GM21381 (cell line): ENCODE data around the gene AXIN2.

Experiments used
- ATAC-seq: cut with Tn5 transposase; IDR thresholded peaks from one replicate; pipeline ENCODE4 v1.9.1; 2021; ENCODE audit warnings: mild to moderate bottlenecking, moderate library complexity; ENCODE audit not compliant: unreplicated experiment

Gene AXIN2

DNA sequence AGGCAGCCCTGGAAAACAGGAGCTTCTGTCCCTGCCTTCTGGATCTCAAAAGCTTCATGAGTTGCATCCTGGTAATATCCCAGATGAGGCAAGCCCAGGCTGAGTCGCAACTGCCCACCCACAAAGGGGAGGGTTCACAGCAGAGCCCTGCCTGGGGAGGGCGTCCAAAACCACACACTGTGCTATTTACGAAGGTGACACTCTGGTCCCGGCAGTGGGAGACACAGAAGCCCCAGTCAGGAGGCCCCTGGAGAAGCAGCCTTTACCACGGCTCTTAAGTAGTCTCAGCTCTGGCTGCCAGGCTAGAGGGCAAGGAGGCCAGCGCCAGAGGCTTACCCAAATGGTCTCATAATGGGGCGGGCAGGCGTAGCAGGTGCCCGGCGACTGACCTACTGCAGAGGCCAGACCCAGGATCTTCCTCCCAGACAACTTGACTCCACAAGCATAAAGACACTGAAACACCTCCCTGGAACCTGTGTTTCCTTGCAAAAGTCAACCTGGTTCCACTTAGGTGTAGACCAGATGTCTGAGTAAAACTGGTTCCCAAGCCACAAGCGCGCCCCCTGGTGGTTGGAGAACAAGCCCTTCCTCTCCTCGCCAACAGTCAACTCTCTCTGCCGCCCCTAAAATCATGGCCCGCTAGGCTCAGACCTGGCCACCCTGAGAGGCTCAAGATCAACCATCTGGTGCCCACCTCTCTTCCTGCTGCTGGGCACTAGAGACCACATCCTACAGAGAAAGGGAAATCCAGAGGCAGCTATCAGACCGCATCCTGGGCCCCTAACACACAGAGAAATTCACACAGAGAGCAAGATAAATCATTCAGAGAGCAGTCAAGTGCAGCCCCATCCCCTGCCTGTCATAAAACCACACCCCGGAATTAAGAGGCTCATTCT, 5.2 kb downstream of the AXIN2 start:
- ATAC-seq, result peak; percentile 38

DNA sequence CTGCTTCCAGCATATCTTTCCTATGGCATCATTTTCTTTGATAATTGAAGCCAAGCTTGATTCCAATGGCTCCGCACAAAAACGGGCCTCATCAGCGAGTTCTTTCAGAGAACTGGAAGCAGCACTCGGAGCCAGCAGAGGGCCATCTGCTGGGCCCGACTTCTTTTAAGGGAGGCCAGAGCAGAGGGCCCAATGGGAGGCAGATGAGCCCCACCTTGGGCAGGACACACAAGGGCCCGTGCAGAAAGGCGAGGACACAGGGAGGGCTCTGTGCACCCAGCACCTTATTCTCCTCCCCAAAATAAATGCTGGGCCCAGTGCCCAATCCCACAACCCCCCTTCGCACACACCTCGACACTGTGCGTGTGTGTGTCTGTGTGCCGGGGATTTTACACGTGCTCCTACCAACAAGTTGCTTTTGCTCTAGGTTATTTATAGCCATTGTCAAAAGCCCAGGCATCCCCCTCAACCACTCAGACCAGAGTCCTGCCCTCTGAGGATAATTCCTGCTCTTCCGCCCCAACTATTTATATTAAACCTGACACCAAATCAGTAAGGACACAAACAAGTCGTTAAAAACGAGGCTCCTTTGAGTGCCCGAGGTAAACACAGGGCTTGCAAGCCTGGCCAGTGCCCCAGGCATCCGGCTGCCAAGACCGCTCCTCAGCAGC, 6.8 kb downstream of the AXIN2 start:
- ATAC-seq, result no peak

DNA sequence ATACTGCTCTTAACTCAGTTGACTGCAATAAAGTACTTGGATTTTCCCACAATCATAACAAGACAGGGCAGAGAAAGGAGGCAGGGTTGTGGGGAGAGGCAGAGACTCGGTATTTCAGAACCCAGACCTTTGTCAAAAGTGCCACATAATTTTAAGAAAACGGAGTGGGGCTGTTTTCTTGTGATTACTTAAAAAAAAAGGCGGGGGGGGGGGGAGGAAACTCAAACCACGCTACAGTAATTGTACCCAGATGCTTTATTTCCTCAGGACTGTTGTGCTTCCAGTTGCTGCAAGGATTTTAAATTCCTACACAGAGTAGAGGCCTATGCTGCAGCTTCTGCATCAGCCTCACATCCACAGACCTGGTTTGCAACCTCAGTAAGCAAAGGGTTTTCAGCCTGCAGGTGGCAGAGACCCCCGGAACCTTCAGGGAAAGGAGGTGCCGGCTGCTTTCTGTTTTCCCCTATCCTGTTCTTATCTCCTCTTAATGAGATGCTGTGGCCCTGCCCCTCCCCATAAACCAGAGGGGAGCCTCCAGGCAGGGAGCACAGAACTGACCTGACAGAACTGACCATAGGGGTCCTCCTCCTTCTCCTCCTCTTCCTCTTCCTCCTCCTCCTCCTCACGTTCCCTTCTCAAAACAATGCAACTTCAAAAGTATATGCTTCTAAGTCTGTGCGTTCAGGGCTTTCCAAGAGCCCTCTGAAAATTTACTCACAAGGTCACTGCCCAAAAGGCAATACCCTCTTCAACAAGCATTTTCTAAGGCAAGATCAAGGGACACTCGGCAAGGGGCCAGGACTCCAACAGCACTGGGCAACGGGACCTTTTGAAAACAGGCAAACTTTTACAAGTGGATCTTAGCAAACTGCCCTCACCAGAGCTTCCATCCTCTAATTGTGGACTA, 7.5 kb downstream of the AXIN2 start:
- ATAC-seq, result no peak

DNA sequence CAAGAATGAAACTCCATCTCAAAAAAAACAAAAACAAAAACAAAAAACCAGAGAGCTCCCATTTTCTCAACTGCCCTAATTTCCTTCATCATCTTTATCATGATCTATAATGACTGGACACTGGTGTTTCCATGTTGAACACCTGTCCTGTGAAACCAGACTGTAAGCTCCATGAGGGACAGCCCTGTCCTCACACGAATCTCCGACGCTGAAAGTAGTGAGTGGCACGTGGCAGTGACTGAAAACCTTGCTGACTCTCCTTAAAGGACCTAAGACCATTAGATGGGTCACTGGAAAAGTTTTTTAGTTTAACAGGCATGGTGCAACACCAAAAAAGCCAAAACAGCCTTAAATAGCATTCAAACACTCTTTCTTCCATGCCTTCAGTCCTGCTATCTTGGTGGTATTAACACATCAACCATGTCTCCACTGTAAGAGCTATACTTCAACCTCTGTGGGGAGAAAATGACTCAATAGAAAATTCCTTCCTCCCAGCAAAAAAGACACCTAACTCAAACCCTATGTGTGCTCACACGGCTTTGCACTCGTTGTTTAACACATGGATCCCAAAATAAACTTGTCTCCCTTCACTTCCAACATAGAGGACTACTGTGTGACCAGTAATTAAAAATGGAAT, 8.3 kb downstream of the AXIN2 start:
- no peak for ATAC-seq

DNA sequence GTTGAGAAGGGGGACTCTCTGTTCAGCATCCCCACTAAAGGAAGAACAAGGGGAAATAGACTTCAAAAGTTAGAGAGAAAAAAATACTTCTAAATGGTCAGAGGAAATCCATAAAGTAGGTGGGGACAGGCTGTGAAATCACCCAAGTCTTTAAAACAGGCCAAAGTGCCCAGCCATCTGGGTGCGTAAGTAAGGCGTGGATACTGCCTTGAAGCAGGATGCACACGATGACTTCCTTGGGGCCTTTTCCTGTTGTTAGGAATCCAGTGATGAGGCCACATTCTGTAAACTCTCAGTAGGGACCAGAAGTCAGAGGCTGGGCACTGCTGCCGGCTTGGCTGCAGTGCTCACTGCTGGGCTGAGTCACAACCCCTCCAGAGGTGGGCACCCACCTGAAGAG, 9.2 kb downstream of the AXIN2 start:
- ATAC-seq, result no peak

DNA sequence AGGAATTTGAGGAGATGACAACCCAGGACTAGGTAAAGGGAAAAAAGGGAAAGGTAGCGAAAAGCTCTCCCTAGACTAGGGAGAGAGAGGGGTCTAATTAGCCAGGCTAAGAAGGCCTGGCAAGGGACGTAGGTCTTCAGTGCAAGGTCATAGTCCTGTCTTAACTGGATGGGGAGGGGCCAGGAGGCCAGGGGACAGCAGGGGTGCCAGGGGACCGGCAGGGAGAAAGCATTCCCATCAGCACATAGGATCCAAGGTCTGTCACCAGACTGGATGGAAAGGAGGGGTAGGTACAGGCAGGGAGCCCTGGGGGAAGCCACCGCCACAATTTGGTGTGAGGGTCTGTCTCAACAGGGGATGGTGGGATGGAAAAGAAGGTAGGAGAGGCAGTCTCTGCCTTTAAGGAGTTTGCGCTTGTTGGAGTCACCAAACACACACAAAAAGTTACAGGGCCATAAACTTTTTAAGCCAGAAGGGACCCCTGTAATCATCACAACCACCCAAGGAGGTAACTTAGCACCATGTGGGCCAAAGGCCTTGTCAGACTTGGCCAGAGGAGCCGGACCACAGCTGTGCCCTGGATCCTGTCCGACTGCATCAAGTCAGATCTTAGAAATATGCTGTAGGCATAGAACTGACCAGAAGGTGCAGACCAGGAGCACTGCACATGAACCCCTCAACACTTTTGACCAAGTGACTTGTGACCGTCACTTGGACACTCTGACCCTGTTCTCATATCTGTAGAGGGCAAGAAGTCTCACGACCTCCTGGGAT, 10.0 kb downstream of the AXIN2 start:
- no peak for ATAC-seq

DNA sequence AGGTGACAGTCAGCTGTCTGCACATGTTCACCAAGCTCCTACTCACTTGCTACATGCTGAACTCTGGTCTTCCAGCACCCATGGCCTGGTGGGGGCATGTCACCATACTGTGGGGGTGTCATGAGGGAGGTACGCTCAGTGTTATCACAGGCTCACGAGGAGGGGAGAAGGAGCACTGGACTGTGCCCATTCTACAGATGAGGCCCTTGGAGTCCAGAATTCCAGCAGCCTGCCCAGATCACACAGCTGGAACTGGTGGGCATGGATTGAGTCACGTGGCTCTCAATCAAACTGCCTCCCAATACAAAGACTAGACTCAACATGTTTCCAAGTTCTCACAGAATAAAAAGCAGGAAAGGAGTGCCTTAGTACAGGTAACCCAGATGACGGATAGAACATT, 10.7 kb downstream of the AXIN2 start:
- ATAC-seq, result no peak

DNA sequence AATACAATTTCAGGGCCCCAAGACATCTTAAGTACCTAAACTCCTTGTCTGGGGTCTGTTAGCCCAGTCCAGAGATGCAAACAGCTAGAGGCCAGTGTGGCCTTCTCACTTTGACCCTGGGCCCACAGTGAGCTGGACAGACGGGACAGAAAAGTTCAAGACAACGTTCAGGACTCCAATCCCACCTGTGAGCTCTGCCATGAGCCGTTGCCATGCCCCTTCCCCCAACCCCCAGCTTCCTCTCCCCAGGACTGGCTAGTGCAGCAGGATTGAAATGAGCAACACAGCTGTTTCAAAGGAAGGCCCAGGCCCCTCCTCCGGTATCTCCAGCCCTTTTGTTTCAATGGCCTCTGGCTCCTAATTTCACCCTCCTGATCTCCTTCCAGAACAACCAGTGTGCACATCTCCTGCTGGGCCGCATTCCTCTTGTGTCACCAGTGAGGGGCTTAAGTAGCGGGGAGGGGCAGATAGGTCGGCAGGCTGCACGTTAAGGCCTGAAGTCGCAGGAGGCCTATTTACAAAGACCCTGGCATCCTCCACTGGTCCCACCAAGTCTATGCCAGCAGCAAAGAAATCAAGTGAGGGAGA, 11.3 kb downstream of the AXIN2 start:
- ATAC-seq, result no peak

DNA sequence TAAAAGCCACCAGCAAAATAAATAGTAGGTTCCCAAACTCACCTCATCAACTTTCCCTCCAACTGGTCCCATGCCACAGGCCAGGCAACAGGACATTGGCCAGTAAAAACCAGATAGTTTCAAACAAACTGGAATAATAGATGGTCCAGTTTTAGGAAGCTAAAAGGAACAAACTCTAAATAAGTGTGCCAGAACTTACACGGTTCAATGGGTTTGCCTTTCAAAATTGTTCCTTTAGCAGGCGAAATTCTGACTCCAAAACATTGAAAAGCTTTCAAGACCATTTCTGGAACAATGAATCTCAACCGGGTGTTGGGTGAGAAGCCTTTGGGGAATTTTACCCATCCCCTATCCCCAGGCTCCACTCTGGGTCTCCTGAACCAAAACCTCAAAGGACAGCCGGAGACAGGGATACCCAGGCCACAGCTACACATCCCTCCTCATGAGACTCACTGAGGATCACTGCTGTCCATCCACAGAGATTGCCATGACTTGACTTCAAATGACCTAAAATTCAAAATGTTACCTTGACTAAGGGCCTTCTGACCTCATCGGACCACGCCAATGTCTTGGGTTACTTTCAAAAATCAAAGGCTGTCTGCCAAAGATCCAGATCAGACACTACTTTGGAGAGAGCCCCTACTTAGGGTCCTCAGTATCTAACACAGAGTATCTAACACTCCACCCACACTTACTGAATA, 13.0 kb downstream of the AXIN2 start:
- no peak for ATAC-seq

DNA sequence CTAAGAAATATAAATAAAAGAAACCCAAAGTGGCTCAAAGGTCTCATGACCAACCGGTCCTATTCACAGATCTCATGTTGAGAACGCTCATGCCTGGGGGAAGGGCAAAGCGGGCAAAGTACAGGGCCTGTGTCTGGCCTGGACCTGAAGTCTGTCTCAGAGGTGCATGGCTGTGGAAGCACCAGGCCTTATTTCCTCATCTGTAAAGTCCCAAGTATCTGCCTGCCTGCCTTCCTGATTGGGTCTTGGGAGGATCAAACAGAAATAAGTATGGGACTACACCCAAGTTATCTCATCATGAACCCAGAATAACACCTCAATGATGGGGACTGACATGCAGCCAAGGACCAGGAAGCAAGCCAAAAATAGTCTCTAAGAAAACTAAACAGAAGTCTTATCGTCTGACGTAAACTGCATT, 14.2 kb downstream of the AXIN2 start:
- no peak for ATAC-seq

DNA sequence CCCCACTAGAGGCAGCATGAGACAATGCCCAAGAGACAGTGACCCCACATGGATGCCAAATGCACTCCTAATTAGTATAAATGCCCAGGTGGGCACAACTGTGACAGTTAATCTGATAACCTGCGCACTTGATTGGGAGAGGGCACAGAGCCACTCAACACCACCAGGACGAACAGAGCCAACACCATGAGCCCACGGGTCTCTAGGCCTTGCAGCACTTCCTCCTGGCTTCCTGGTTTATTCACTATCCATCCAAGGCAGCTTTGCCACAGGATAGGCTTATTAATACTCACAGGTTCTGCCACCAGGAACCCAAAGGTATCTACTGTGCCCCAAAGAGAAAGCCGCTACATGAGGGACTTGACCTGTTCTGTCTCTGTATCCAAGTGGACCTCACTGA, 14.9 kb downstream of the AXIN2 start:
- ATAC-seq, result no peak

DNA sequence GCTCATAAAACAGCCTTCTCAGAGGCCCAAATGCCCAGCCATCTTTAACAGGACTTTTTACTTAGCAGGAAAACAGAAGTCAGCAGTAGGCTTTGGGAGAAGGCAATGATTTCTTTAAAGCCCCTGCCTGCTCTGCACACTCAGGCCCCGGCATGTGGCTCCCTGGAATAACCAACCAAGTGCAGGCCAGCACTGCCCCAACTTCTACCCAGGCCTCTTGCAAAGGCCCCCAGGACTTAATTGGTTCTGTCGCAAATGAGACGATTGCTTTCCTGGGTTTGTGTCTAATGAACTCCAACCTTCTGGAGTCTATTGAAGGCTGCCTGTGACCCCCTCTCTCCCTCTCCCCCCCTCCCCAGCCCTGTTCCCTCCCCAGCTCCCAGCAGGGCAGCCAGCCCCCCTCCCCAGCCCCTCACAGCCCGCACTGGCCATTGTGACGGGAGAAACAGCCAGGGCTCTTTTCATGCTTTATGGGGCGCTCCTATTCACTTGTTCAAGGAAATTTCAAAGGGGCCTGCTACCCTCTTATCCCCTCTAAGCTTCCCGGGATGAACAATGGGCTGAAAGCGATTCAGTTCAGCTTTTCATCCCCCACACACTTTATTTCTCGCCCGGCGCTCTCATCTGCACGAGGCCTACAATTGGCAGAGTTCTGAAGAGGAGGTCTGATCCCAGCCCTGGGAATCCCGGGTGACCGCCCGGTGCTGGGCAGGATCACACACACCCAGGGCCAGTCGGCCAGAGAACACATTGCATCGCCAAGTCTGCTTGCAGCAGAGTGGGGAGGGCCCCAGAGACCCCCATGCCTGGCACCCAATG, 15.5 kb downstream of the AXIN2 start:
- ATAC-seq, result no peak

DNA sequence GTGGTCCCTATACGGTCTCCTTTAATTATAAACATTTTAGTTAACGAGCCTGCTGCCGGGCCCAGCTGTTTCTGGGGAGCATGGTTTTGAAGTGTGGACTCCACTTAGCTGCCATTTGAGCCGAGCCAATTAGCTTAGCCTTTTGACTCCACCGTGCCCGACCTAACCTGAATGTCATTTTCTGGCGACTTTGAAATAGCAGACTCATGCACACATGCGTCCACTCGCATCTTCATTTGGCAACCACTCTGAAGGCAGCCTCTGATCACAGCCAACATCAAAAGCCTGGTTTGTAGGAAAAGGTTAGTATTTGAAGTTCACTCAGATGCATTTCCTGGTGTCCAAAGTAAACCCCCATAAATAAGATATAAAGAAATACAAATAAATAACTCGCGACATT, 16.8 kb downstream of the AXIN2 start:
- no peak for ATAC-seq

DNA sequence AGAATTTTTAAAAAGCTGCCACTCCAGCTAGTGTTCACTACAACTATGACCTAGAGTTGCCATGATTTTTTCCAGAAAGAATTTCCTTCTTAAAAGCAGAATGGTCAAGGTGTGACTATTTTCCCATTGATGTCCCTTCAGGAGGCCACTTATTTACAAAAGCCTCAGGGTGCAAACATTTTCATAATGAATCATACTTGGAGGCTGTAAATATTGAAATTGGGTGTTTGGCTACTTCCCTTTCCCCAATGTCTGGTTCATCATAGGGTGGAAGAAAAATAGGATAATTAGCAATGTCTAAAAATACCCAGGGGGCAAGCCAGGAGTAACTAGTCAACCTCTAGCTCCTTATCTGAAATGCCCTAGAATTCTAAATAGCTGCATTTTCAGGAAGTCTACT, 18.8 kb downstream of the AXIN2 start:
- ATAC-seq, result no peak

DNA sequence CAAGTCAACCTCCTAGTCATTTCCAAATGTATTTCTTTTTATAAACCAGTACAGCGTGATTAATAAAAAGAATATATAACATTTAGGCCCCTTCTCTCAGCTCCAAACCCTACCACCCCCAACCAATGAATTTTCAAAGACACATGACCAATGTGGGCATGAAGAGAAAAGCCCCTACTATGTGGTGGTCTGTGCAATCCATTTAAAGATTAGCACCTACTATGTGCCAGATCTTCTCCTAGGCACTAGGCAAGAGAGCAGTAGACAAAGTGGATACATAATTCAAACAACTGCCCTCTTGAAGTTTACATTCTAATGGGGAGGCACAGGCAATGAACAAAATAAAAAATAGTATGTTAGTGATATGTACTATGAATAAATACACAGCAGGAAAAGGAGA, 19.4 kb downstream of the AXIN2 start:
- ATAC-seq, result no peak

DNA sequence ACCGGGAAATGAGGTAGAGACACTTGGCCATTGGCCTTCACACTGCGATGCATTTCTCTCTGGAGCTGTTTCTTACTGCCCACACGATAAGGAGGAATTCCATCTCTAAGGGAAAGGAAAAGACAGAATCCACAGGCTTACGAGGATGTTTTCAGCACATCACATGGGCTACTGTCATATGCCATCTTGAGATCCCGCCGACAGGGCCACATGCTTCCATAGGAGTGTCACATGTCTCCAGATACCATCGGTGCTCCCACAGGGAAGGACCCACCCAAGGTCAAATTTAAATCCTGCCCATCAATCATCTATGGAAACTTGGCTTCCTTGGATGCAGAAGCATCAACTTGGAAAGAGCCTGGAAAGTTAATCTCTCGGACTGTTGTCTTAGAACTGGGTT, 20.0 kb downstream of the AXIN2 start:
- ATAC-seq, result no peak

DNA sequence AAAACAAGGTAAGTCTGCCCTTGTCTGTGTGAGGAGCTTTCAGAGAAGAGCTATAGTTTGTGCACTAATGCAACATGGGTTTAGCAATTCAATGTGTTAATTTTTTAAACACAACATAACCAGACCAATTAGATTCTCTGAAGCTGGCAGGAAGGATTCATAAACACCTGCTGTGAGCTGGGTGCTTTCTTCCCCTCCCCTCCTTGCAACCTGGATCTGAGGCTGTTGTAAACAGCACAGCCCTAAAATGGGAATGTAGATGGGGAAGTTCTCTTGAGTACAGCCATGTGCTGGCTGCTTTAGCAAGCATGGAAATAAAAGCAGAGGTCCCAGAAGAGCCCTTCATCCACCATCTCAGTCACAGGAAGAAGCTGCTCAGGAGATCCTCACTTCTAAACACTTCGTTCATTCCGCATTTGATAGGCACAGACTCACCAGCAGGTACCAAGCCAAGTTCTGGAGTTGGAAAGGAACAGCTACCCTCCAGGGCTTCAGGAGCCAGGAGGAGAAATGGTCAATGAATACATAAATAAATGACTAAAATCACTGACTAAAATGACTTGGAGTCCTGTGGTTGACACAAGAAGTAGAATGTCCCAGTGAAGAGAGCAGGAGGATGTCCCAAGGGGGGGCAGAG, 21.7 kb downstream of the AXIN2 start:
- no peak for ATAC-seq
